Activated CD8-positive, alpha-beta memory T cell treated with anti-CD3 and anti-CD28 coated beads for 24 hours (primary cell): ENCODE data around the gene LOXL1.
"Not testable (repeated sequence)": the region's sequence is repeated elsewhere in the genome, so short reads cannot be mapped to it uniquely, and the experiment has no call there.

ENCODE experiments used
- DNase-seq: peaks from one replicate; pipeline ENCODE4 v3.0.0-alpha.2; 2020

Gene LOXL1

DNA sequence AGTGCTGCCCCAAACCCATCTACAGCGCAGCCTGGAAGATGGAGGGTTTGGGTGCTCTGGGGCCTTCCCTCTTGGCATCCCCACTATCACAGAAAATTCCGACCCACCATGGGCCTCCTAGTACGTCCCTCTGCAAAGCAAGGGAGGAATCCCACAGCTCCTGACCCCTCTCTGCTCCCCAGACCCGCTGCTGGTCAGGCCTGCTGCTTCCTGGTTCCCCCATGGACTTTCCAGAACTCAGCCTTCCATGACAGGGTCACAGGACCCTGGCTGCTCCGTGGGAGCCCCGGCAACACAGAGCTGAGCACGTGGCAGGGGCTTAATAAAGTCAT lies 3.1 kb upstream of the LOXL1 start:
- no peak for DNase-seq

DNA sequence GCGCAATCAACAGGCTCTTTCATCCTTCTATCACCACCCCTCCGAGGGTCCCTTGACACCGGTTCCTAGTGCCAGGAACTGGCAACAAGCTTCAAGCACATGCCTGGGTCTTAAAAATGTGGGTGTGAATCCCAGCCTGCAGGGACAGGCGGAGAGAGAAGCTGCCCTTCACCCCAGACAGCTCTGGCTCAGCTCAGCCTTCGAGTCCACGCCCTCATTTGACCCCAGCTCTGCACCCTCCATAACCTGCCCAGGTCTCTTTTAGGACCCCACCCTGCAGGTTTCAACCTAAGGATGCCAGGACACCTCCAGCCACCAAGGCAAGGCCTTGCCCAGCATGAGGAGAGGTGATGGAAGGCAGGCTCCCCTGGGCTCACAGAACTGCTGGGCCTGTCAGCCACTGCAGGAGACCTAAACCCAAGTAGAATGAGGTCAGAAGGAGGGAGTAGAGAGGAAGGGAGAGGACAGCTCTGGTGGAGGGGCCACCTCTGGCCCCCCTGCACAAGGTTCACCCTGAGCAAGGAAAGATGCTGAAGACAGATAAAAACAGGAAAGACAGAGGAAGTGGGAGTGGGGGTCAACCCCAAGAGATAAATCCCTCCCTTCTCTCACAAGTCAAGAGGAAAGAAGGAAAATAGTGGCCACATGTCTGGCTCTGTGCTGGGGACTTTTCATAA lies 2.6 kb upstream of the LOXL1 start:
- no peak for DNase-seq

DNA sequence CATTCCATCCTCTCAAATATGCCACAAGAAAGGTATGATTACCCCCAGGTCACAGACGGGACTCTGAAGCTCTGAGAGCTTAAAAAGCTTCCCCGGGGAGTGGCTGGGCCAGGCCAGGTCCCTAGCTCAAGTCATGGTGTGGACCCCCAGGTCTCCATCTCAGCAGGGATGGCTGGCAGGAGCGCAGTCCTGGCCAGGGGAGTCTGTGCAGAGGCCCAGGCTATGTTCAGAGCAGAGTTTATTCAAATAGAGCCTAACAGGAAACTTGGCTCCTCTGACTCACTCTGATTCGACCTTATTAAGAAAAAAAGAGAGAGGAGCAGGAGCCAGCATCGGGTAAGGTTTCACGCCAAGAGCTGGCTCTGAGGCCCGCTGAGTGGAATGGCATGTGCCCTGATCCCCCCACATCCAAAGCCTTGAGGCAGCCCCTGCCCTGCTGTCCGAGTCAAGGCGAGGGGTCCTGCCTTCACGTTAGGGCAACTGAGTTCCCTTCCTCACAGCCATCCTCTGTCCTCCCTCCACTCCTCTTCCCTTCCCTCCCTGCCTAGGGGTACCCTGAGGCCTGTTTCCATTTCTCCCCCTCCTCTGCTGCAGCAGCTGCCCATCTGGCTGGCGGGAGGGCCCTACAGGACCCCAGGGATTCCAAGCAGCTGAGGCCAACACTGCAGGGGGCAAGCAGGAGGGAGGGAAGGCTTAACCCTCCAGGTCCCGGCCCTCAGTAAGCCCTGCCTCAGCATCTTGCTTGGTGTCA lies 1.9 kb upstream of the LOXL1 start:
- DNase-seq: peak; percentile 70

DNA sequence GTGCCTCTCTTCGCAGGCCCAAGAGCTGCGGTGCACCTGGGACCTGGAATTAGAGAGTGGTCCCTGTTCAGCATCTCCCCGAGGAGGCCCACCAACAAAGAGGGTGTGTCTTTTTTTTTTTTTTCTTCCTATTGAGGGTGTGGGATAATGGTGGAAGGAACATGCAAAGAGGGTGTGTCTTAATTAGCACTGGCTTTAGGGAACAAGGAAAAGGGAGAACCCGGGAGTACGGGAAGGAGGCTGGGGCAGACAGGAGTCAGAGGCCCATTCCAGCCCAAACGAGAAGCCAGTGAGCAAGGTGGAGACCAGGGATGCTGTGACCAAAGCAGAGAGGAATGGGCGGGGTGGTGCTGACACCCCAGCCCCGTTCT lies 429 bp upstream of the LOXL1 start:
- no peak for DNase-seq

DNA sequence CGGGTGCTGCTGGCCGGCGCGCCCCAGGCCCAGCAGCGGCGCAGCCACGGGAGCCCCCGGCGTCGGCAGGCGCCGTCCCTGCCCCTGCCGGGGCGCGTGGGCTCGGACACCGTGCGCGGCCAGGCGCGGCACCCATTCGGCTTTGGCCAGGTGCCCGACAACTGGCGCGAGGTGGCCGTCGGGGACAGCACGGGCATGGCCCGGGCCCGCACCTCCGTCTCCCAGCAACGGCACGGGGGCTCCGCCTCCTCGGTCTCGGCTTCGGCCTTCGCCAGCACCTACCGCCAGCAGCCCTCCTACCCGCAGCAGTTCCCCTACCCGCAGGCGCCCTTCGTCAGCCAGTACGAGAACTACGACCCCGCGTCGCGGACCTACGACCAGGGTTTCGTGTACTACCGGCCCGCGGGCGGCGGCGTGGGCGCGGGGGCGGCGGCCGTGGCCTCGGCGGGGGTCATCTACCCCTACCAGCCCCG lies 777 bp downstream of the LOXL1 start:
- no peak for DNase-seq

DNA sequence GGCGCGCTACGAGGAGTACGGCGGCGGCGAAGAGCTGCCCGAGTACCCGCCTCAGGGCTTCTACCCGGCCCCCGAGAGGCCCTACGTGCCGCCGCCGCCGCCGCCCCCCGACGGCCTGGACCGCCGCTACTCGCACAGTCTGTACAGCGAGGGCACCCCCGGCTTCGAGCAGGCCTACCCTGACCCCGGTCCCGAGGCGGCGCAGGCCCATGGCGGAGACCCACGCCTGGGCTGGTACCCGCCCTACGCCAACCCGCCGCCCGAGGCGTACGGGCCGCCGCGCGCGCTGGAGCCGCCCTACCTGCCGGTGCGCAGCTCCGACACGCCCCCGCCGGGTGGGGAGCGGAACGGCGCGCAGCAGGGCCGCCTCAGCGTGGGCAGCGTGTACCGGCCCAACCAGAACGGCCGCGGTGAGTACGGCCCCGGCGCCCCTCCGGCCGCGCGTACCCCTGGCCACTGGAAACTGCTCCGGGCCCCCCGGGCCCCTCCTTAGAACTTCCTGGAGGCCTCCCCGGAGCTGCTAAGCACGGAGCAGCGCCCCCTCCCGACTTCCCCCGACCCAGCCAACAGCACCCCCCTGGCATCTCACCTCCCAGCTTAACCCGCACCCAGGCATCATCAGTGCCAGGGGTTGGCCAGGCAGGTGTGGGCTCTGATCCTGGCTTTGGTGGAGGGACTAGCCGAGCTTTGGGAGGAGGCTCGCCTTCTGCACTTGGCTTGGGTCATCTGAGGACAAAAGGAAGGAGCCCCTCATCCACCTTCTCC lies 1.4 kb downstream of the LOXL1 start:
- peak; percentile 93 for DNase-seq

DNA sequence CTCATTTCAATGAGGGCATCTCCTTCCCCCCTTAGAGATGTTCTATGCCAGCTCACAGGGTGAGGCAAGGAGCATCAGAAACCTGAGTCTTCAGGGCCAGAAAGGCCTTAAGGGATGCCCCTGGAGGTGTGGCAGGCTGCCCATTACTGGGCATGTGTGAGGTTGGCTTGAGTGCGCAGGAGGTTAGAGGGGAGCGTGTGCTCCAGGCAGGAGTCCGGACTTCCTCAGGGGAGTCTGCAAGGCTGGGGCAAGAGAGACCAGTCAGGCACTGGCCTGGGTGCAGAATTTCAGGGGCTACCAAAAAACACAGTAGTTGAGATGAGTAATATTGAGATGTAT lies 1.9 kb downstream of the LOXL1 start:
- no peak for DNase-seq

DNA sequence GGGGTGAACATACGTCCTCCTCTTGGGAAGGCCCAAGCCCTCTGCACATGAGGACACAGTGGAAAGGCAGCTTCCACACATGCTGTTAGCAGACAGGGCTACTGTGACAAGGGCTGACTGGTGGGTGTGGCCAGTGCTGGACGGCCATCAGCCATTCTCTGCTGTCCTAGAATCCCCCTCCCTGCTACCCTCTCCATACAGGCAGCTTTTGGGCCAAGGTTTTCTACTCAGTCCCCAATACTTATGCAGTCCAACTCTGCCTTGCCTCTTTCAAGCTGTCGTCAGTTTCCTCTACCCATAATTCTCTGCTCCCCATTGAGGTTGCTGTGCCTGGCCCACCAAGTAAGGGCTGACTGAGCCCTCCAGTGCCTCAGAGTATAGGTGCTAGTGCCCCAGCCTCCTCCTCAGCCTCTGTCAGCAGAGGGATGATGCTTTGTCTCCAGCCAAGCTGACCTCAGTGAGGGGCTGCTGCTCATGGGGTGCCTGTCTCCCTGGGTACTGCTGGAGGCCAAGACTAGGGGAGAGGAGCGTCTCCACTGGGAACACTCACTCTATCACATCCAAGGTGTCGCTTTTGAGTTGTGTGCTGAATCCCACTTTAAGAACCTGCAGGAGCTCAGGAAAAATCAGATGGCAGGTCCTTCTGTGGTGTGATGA lies 2.8 kb downstream of the LOXL1 start:
- DNase-seq: no peak

DNA sequence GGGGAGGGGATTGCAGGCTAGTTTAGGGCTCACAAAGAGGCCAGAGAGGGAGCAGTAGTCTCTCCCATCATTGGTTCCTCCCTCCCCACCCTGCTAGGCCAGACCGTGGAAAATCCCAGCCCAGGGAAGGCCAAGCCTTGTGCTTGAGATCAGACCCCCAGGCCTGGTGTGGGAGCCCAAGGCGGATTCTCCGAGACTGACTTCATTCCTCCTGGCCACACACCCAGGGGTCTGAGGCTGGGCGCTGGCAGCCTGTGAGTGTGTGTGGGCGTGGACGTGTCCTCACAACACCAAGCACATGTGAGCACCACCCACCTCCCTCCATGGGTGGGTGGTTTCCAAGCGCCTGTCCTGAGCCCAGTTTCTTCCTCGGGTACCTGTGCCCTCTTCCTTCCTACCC lies 4.1 kb downstream of the LOXL1 start:
- DNase-seq: no peak

DNA sequence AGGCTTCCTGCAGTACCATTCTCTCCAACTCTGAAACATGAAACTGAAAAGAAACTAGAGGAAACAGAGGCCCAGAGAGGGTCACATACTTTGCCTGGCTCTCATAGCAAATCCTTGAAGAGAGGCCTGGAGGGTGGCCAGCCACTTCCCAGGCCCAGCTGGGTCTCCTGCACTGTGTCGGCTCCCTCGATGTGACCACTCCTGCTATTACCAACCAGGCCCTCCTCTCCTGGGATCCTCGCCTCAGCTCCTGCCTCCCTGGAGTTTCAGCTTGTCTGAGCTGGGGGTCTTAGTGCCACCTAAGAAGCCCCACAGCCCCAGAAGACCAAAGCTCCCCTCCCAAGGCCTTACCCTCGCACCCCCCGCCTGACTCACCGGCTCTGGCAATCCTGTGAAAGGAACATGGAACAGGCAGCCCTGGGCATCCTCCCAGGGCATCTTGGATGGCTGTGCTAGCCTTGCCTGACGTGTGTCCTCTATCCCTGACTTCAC lies 4.6 kb downstream of the LOXL1 start:
- DNase-seq: no peak

DNA sequence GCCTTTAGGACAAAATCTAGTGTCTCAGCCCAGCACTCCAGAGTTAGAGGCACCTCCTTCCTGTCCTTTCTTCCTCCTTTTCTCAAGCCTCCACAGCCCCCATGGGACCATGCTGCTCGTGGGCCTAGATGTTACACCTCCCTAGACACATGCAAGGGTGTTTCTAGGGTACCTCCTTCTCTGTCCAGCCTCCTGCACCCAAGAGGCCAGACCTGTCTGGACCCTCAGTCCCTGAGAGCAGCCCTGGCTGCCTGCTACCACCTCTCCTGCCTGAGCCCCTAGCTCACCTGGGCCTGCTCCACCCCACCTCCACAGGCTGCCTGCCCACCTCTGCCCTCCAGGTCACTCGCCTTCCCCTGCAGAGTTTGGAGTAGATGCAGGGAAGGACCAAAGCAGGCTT lies 5.2 kb downstream of the LOXL1 start:
- DNase-seq: no peak

DNA sequence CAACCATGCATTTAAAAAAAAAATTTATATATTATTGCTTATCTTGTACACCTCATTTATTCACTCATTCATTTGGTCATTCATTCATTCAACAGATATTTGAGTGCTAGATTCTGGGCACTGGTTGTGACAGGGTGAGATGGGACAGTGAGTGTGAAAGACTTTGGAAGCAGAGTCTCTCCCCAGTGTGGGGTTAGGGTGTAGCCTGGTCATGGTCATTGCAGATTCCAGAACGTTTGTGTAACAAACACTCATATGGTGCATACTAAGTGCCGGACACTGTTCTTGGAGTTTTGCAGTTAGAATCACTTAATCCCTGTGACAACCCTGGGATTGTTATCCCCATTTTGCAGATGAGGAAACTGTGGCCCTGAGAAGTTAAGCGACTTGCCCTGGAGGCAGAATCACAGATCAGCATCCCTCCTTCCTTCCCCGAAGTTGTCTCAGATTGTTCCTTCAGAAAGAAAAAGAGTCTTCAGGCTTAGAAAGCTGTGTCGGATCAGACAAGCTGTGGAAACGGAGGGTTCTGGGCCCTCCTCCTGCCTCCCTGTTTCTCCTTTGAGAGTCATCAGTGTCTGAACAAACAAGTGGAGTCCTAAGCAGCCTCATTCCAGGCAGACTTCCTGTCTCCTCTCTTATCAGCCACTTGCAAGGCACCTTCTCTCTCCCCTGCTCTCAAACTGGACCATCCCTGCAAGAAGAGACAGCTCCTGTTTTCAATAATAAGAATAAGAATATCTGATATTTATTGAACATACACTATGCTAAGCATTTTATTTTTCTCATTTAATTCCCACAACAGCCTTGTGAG lies 6.3 kb downstream of the LOXL1 start:
- DNase-seq: no peak

DNA sequence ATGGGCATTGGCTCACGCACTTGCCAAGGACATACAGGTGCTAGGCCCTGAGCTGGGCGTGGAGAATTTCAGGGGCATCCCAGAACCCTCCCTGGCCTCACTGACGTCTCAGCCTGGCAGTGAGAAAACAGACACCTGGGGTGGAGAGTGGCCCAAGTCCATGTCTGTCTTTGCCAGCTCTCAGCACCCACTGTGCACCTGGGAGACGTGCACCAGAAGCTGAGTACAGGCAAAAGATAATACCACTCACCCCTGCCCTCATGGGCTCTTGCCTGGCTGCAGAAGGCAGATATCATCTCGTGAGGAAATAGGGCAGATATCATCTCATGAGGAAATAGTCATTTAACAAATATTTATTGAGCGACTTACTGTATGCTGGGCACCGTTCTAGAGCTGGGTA lies 8.0 kb downstream of the LOXL1 start:
- no peak for DNase-seq

DNA sequence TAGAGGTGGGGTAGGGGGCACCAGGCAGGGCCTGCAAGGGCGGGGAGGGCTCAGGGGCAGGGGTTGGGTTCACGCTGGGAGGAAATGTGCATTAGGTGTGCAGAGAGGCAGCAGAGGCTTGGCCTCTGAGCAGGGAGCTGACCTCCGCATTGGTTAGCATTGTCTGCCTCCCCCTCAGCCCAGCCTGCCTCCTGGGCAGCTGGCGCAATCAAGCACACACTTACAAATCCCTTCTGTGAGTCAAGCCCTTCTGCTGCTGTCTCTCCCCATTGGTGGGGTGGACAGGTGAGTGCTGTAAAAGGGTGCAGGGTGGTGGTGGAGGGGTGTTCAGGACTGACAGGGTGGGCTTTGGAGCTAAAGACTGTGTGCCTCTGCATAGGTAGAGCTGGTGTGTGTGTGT lies 9.3 kb downstream of the LOXL1 start:
- DNase-seq: no peak

DNA sequence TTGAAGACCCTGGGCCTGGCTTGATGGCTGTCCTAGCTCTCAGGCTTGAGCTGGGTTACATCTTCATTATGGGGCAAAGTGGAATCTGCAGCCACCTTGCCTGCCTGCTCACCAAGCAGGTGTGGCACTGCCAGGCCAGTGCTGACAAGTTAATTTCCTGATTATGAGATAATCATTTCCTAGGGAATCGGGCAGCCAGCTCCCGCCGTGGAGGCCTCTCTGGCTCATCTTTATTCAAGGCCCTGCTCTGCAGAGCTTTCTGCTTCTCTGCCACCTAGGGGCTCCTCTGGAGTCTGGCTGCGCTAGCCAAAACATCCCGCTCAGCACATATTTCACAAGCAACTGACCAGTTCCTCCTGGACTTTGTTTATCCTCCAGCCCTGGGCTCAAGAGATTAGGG lies 9.9 kb downstream of the LOXL1 start:
- DNase-seq: no peak

DNA sequence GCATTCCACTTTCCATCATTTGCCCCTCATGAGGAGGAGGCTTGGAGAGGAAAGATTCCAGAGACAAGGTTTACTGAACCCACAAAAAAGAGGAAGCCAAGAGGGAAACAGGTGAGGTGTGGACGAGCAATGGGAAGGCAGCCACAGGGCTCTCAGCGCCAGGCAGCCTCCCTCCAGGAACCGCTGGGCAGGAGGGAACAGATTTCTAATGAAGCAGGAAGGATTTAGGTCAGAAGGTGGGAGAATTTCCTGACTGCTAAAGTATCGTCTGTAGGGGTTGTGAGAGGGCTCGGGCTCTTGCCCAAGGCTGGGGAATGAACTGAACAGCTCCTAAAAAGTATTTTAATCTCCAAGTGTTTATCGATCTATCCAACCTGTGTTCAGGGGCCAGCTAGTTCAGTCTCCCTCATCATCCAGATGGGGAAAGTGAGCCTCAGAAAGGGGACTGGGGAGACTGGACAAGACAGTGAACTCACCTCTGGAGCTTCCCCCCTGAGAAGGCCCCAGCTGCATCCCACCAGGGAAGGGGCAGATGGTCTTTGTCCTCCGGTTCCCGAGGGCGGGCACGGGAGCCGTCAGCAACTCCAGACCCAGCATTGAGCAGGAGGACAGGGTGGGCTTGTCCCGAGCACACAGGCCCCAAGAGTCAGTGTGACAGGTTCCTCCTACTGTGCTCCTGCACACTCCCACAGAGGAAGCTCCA lies 10.5 kb downstream of the LOXL1 start:
- no peak for DNase-seq

DNA sequence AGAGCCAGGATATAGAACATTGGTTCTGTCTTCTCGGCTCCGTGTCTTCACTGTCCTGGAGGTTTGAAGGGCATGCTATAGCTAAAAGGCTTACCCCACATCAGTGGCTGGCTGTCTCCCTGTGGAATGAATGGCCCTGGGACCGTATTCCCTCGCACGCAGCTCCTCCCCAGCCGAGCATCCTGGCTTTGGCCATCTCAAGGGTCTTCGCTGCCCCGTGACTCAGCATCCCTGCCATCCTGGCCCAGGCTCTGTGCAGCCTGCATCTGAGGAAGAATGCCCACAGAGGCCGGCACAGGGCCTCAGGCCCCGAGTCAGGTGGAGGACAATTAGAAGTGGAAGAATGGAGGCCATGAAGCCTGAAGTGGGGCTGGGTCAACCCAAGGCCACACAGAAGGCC lies 11.0 kb downstream of the LOXL1 start:
- no peak for DNase-seq

DNA sequence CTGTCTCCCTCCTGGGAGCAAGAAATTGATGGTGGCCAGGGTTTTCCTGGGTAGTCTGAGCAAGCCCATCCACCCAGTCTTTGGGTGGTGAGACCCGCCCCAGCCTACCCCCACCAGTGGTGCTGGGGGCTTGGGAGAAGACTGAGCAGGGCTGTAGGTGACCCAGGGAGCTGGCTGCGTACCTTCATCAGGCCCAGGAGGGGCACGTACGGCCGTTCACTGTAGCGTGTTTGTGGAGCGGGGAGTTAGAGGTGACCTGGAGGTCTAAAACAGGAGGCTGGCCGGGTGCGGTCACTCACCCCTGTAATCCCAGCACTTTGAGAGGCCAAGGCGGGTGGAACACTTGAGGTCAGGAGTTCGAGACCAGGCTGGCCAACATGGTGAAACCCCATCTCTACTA lies 11.5 kb downstream of the LOXL1 start:
- DNase-seq: no peak

DNA sequence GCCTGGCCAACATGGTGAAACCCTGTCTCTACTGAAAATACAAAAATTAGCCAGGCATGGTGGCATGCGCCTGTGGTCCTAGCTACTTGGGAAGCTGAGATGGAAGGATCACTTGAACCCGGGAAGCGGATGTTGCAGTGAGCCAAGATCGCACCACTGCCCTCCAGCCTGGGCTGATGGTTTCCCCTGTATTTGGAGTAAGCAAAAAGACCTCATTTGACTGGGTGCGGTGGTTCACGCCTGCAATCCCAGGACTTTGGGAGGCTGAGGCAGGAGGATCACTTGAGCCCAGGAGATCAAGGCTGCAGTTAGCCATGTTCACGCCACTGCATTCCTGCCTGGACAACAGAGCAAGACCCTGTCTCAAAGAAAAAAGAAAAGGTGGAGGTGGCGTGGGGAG lies 12.3 kb downstream of the LOXL1 start:
- not testable (repeated sequence) for DNase-seq

DNA sequence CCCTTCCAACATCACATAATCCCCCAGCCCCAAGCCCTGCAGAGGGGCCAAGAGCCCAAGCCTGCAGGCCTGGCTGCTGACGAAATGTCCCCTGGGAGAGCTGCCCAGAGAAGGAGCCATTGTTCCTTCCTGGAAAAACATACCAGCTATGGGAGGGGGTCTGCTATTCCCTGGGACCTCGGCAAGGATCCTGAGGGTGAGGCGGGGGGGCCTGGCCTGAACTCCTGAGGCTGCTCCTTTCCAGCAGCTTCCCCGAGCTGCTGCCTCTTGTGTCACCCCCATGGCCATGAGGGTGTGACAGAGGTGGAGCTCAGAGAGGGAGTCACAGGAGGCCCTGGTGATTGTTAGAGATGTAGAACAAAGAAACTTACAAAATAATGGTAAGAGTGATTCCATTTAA lies 12.9 kb downstream of the LOXL1 start:
- DNase-seq: no peak

DNA sequence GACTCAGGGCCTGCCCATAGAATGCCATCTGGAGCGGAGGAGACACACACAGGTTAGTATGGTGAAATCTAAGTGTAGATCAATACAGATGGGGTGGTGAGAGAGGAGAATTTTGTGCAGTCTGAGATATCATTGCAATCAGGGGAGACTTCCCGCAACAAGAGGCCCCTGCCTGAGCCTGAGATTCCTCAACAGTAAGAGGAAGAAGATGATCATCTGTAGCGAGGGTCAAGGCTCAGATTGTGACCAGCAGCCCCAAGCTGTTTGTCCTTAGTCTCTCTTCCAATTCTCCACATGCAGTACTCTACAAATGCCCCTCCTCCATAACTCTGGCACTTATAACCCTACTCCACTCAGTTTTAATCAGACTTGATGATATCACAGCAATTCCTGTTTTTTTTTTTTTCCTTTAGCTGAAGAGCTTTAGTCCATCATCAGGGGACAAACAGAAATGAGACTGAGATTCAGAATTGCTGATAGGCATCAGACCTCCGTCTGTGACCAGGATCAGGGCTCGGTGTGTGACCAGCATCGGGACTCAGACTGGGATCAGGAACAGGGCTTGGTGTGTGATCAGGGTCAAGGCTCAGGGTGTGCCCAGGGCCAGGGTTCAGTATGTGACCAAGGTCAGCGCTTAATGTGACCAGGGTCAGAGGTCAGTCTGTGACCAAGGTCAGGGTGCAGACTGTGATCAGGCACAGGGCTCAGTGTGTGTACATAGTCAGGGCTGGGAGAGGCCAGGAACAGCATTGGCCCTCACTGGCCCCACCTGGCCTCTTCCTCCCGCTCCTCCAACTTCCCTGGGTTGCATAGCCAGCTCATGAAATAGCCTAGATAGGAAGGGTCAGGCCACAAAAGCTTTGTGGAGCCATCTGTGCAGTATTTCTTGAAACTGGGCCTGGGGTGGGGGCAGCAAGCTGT lies 14.1 kb downstream of the LOXL1 start:
- no peak for DNase-seq
